ENCODE results near the gene GTF3C4. TPM values are rescaled to one million over a fixed set of nuclear protein-coding genes. Genes with fewer than 3 reads are reported as not detected.

The GTF3C4 gene
- total and polyA plus RNA-seq, 2 of the 8 experiments (the other 6 are each of a cell fraction or from before 2014, with no cell fraction given), result 6.8 to 39.2 TPM

- Histone ChIP-seq H3K23ac (ENCODE audit: insufficient read length) (no peak overlapping the region), H2BK12ac (ENCODE audit: low read depth, low read length) (no peak overlapping the region), H3K9ac (replicated peaks in 1 of 4; ENCODE audit: extremely low read depth in 1 of 4, low read depth in 3 of 4, low read length in 3 of 4) (peak overlapping the region in 3 of 4 experiments; percentile 86 to 95 (median 93); a peak in 3 of 7 replicates), H4K91ac (replicated peaks; ENCODE audit: insufficient read length, low read length) (no peak overlapping the region), H3K14ac (ENCODE audit: insufficient read length) (no peak overlapping the region), H3K4me3 (ENCODE audit: extremely low read depth in 1 of 4, insufficient read depth in 2 of 4, low read depth in 3 of 4, low read length in 4 of 4) (peak overlapping the region; percentile 81 to 99 (median 90)), H3K79me2 (ENCODE audit: control insufficient read depth in 1 of 2, insufficient read depth in 2 of 2, low read length in 2 of 2) (peaks cover 39 to 77% of the 10 kb centered on the region in 2 experiments), H3K9me3 (ENCODE audit: insufficient read depth in 2 of 2, low read depth in 1 of 2, low read length in 1 of 2) (no peaks in the 10 kb centered on the region), H3K4me2 (ENCODE audit: insufficient read depth in 1 of 2, low read depth in 2 of 2, low read length in 2 of 2) (peak overlapping the region; percentile 58 to 83), H3K36me3 (ENCODE audit: control insufficient read depth in 2 of 4, insufficient read depth in 4 of 4, low read length in 3 of 4) (no peaks in the 10 kb centered on the region), H2AFZ (ENCODE audit: low read length) (no peak overlapping the region), H2BK15ac (ENCODE audit: low read length) (no peak overlapping the region), H2AK5ac (ENCODE audit: low read depth, low read length) (no peak overlapping the region), H2BK120ac (replicated peaks; ENCODE audit: low read depth, low read length) (no peak overlapping the region), H4K8ac (ENCODE audit: extremely low read depth, insufficient read depth, low read length) (no peak overlapping the region), H3K18ac (ENCODE audit: extremely low read depth, low read length) (no peak overlapping the region), H4K20me1 (replicated peaks in 1 of 2; ENCODE audit: control insufficient read depth in 1 of 2, insufficient read depth in 2 of 2, low read length in 2 of 2) (peaks cover 17 to 19% of the 10 kb centered on the region in 2 experiments), H3K27me3 (replicated peaks in 1 of 4; ENCODE audit: control insufficient read depth in 3 of 4, extremely low read depth in 1 of 4, insufficient read depth in 3 of 4, low read length in 3 of 4) (no peaks in the 10 kb centered on the region), H3K56ac (replicated peaks; ENCODE audit: insufficient read length, low read depth, low read length) (no peak overlapping the region), H3K4me1 (replicated peaks in 1 of 4; ENCODE audit: control insufficient read depth in 3 of 4, insufficient read depth in 4 of 4, low read length in 3 of 4) (peaks cover 0 to 7% (median 6%) of the 10 kb centered on the region in 4 experiments; a peak in 5 of 7 replicates), H3K4ac (replicated peaks; ENCODE audit: insufficient read length, low read depth, low read length) (no peak overlapping the region), H3K23me2 (ENCODE audit: low read depth, low read length) (peaks cover 9% of the 10 kb centered on the region), H3K79me1 (ENCODE audit: low read depth, low read length) (peaks cover 8% of the 10 kb centered on the region), H4K5ac (ENCODE audit: insufficient read length, low read depth, low read length) (no peak overlapping the region), H3K27ac (ENCODE audit: low read depth, low read length) (no peak overlapping the region), H2BK5ac (ENCODE audit: low read depth, low read length) (no peak overlapping the region), H2BK20ac (ENCODE audit: low read length) (no peak overlapping the region)
- WGBS, 2 experiments (ENCODE audit: extremely low coverage in 1 of 2, insufficient coverage in 1 of 2, insufficient read length in 1 of 2, insufficient replicate concordance in 2 of 2, low coverage in 1 of 2, low lambda C conversion rate in 2 of 2, missing lambda C conversion rate in 1 of 2), result 85% methylated on average over 6 of the region's 6 CpGs; no CpG with 5 or more reads in 1 of the 2 experiments
- TF ChIP-seq NRF1 (IDR thresholded peaks at IDR 0.05; ENCODE audit: low read depth, low read length) (no peak), SIRT6 (IDR thresholded peaks at IDR 0.05; ENCODE audit: low read length) (no peak), ATF3 (IDR thresholded peaks at IDR 0.05; ENCODE audit: insufficient read depth, low read depth, low read length) (no peak), BRCA1 (IDR thresholded peaks at IDR 0.05; ENCODE audit: low read depth, low read length) (no peak), JUND (IDR thresholded peaks at IDR 0.05; ENCODE audit: low read length) (no peak), CTCF (IDR thresholded peaks at IDR 0.05; ENCODE audit: control extremely low read depth in 1 of 3, insufficient read depth in 1 of 3, low read depth in 1 of 3, low read length in 3 of 3) (no peak)
- no peak for FAIRE-seq
- ChIA-PET POLR2A (ENCODE audit: partially characterized antibody) (interaction anchor here (0.9 to 2.6 kb wide), 7 partner anchors 9 to 69 kb away, joined by 3 to 8 read pairs (median 4); no protein-coding TSS in a partner anchor), CTCF (ENCODE audit: partially characterized antibody) (interaction anchor here (0.5 to 3.5 kb wide), 3 partner anchors 24 to 111 kb away, joined by 3 to 12 read pairs (median 6); no protein-coding TSS in a partner anchor)
- DNase-seq (ENCODE audit: low read depth in 1 of 2, low spot score in 2 of 2), result no peak
Measured at GRCh38 chr9:132671620-132672412, 1.6 kb downstream of the GTF3C4 start.

Data from H1 (cell line).